ENCODE measurements around the gene SUGCT.
"Not testable (repeated sequence)": the region's sequence is repeated elsewhere in the genome, so short reads cannot be mapped to it uniquely, and the experiment has no call there.

The SUGCT gene

GRCh38 chr7:40643664-40644063 is 508.9 kb downstream of the SUGCT start:
- DNase-seq, result no peak

- peak; percentile 23 for DNase-seq
Measured at GRCh38 chr7:40644454-40645188, 509.8 kb downstream of the SUGCT start.

- DNase-seq, result no peak
Measured at GRCh38 chr7:40645197-40645596, 510.4 kb downstream of the SUGCT start.

GRCh38 chr7:40646717-40647116 is 511.9 kb downstream of the SUGCT start:
- DNase-seq, result no peak

GRCh38 chr7:40647719-40648118 is 512.9 kb downstream of the SUGCT start:
- no peak for DNase-seq

GRCh38 chr7:40649247-40649646 is 514.4 kb downstream of the SUGCT start:
- no peak for DNase-seq

- not testable (repeated sequence) for DNase-seq
Measured at GRCh38 chr7:40650903-40651302, 516.1 kb downstream of the SUGCT start.

GRCh38 chr7:40654171-40654570 is 519.4 kb downstream of the SUGCT start:
- DNase-seq, result no peak

GRCh38 chr7:40655426-40655825 is 520.6 kb downstream of the SUGCT start:
- DNase-seq, result no peak

- DNase-seq, result no peak
Measured at GRCh38 chr7:40656349-40656748, 521.5 kb downstream of the SUGCT start.

- no peak for DNase-seq
Measured at GRCh38 chr7:40658729-40659128, 523.9 kb downstream of the SUGCT start.

GRCh38 chr7:40659231-40659630 is 524.4 kb downstream of the SUGCT start:
- no peak for DNase-seq

GRCh38 chr7:40673285-40673684 is 538.5 kb downstream of the SUGCT start:
- no peak for DNase-seq

- DNase-seq, result no peak
Measured at GRCh38 chr7:40674316-40674715, 539.5 kb downstream of the SUGCT start.

- no peak for DNase-seq
Measured at GRCh38 chr7:40675741-40676140, 540.9 kb downstream of the SUGCT start.

- no peak for DNase-seq
Measured at GRCh38 chr7:40676221-40676620, 541.4 kb downstream of the SUGCT start.

GRCh38 chr7:40680657-40681056 is 545.9 kb downstream of the SUGCT start:
- DNase-seq, result no peak

GRCh38 chr7:40682696-40683095 is 547.9 kb downstream of the SUGCT start:
- DNase-seq, result no peak

- DNase-seq, result no peak
Measured at GRCh38 chr7:40694026-40694809, 559.4 kb downstream of the SUGCT start.

- no peak for DNase-seq
Measured at GRCh38 chr7:40694991-40695390, 560.2 kb downstream of the SUGCT start.

GRCh38 chr7:40697653-40698052 is 562.8 kb downstream of the SUGCT start:
- DNase-seq, result no peak

- no peak for DNase-seq
Measured at GRCh38 chr7:40698214-40698920, 563.6 kb downstream of the SUGCT start.

- DNase-seq, result no peak
Measured at GRCh38 chr7:40698921-40699260, 564.1 kb downstream of the SUGCT start.
